SU-DHL-6 (cell line): ENCODE results near the gene SYNE4.

ENCODE experiments used
- H2AFZ ChIP-seq: fragments of 200-600 bp; sonication (generic); 2 replicates; pipeline ENCODE4 v1.6.1; 2014; ENCODE audit warnings: low read depth, mild to moderate bottlenecking, moderate library complexity, mixed read lengths, antibody characterized with exemption, low read length; ENCODE audit not compliant: severe bottlenecking
- H3F3A ChIP-seq: fragments of 200-600 bp; shearing (Covaris generic); 2 replicates; pipeline ENCODE4 v1.6.0; 2016; ENCODE audit warnings: antibody characterized with exemption, mild to moderate bottlenecking; ENCODE audit not compliant: insufficient read depth
- H3K27ac ChIP-seq: fragments of 200-600 bp; sonication (generic); 2 replicates; pipeline ENCODE4 v1.5.1; 2016; ENCODE audit warnings: low read depth, mild to moderate bottlenecking, low read length, moderate library complexity, mixed read lengths
- H3K27me3 ChIP-seq: fragments of 200-600 bp; sonication (generic), shearing (Covaris generic); 2 replicates; pipeline ENCODE4 v1.6.0; 2014; ENCODE audit warnings: mild to moderate bottlenecking, low read length
- H3K36me3 ChIP-seq: fragments of 200-600 bp; sonication (generic); 2 replicates; pipeline ENCODE4 v1.6.1; 2014; ENCODE audit warnings: mild to moderate bottlenecking, low read length, mixed read lengths
- H3K4me2 ChIP-seq: fragments of 300-600, 200-600 bp; shearing (Covaris generic), sonication (generic); 2 replicates; pipeline ENCODE4 v1.6.0; 2014; ENCODE audit warnings: low read length, low read depth, mild to moderate bottlenecking; ENCODE audit not compliant: poor library complexity, severe bottlenecking
- H3K4me3 ChIP-seq: fragments of 200-600 bp; sonication (generic); 2 replicates; pipeline ENCODE4 v1.5.1; 2014; ENCODE audit warnings: antibody characterized with exemption, low read length, mild to moderate bottlenecking, mixed read lengths; ENCODE audit not compliant: insufficient read depth, poor library complexity, severe bottlenecking
- H3K79me2 ChIP-seq: fragments of 200-600 bp; sonication (generic); 2 replicates; pipeline ENCODE4 v1.6.1; 2014; ENCODE audit warnings: mild to moderate bottlenecking, low read length, moderate library complexity; ENCODE audit not compliant: insufficient read depth
- H3K9ac ChIP-seq: fragments of 200-600 bp; sonication (generic); 2 replicates; pipeline ENCODE4 v1.7.0; 2014; ENCODE audit warnings: mild to moderate bottlenecking, low read length
- H3K9me2 ChIP-seq: fragments of 200-600 bp; sonication (generic); replicated peaks from 2 replicates; pipeline ENCODE4 v1.6.1; 2014; ENCODE audit warnings: low read length; ENCODE audit not compliant: insufficient read depth
- H3K9me3 ChIP-seq: fragments of 200-600 bp; sonication (generic); 2 replicates; pipeline ENCODE4 v1.6.1; 2014; ENCODE audit warnings: low read length, mixed read lengths; ENCODE audit not compliant: insufficient read depth
- H4K20me1 ChIP-seq: fragments of 200-600 bp; sonication (generic); 2 replicates; pipeline ENCODE4 v1.6.1; 2014; ENCODE audit warnings: low read depth, mild to moderate bottlenecking, antibody characterized with exemption, low read length, moderate library complexity, mixed read lengths
- EZH2phosphoT487 ChIP-seq: fragments of 200-600 bp; sonication (generic), shearing (Covaris generic); conservative IDR thresholded peaks from 2 replicates; pipeline ENCODE4 v1.6.1; 2018; ENCODE audit warnings: mild to moderate bottlenecking, antibody characterized with exemption, low read length, moderate library complexity, mixed read lengths
- TF ChIP-seq, protein P1 (sequence below): fragments of 200-600 bp; sonication (generic); IDR thresholded peaks from one replicate; pipeline ENCODE4 v1.5.1; 2017; ENCODE audit warnings: antibody characterized with exemption, mild to moderate bottlenecking, low read length, moderate library complexity; ENCODE audit not compliant: insufficient read depth, poor library complexity, severe bottlenecking

SYNE4 gene

DNA sequence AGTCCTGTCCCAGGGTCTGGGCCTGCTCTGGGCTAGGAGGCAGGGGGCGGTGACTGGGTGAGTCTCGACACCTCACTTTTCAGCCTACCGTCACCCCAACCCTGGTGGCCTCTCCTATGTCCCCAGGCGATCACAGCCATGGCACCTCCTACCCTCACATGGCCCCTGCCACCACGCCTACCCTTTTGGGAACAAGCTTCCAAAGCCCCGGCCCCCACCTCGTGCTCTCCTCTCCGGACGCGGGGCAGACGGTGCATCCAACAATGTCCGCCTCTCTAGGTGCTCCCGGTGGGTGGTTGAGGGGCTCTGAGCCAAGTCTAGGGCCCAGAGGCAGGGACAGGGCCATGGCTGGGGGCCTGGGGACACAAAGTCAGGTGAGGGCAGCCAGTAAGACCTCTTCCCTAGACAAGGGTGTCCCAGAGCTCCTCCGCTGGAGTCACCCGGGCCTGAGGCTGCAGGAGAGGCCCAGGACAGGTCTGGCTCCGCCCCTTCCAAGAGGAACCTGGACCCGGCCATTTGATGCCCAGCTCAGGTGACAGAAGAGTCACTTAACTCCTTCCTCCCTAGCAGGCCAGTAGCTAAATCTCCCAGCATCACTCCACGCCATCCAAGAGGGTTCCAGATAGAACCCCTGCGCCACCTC, at the start of gene SYNE4:
TSS of gene SYNE4 (minus strand) at position 478 of the 643 bp plus-strand sequence. CDS start at position 346, 132 bp downstream.
- TF ChIP-seq, protein P1, sequence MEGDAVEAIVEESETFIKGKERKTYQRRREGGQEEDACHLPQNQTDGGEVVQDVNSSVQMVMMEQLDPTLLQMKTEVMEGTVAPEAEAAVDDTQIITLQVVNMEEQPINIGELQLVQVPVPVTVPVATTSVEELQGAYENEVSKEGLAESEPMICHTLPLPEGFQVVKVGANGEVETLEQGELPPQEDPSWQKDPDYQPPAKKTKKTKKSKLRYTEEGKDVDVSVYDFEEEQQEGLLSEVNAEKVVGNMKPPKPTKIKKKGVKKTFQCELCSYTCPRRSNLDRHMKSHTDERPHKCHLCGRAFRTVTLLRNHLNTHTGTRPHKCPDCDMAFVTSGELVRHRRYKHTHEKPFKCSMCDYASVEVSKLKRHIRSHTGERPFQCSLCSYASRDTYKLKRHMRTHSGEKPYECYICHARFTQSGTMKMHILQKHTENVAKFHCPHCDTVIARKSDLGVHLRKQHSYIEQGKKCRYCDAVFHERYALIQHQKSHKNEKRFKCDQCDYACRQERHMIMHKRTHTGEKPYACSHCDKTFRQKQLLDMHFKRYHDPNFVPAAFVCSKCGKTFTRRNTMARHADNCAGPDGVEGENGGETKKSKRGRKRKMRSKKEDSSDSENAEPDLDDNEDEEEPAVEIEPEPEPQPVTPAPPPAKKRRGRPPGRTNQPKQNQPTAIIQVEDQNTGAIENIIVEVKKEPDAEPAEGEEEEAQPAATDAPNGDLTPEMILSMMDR: no peak
- TF ChIP-seq EZH2phosphoT487: no peak
- H3K27me3 ChIP-seq: no peaks in the 10 kb centered on the region

DNA sequence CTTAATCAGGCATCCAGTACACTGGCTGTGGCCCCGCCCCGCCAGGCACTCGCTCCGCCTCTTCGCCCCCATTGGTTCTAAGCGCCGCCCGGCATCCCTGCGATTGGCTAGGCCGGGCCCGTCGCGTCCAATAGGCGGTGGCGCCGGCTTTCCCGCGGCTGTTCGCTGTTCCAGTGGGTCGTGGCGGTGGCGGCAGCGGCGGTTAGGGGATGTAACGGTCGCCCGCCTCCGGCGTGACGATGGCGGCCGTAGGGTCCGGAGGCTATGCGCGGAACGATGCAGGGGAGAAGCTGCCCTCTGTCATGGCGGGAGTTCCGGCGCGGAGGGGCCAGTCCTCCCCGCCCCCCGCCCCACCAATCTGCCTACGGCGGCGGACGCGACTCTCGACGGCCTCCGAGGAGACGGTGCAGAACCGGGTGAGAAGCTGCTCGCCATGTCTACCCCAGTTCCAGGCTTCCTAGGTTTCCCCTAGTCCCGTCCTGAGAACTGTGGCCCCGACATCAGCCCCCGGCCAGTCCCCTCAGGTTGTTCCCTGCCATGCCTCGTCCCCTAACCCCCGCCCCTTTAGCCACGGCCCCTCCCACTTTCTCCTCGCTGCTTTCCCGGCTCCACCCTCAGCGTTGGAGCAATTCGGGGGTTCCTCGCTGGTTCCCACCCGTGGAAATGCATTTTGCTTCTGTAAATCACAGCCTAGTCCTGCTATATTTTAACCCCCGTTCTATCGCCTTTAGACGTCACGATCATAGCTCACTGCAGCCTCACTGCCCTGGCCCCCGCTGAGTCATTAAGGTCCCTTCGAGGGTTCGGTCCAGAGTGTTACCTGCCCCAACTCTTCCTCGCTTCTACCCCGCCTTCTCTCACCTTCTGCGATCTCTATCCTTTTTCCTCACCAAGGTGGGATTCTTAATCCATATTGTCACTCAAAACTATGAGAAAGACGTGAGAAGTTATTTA, 46.4 kb upstream of the SYNE4 start, which contains the start of gene WDR62:
TSS of gene WDR62 (plus strand) at position 165 of the 954 bp plus-strand sequence. CDS start at position 240, 75 bp downstream.
- no peaks in the 10 kb centered on the region for H3K36me3 ChIP-seq
- peak within 1 kb of the TSS; percentile 92 for H3K9ac ChIP-seq
- no peak for TF ChIP-seq EZH2phosphoT487
- TF ChIP-seq, protein P1: no peak
- H3K4me3 ChIP-seq: peak within 1 kb of the TSS; percentile 77
- no peaks in the 10 kb centered on the region for H3K9me2 ChIP-seq
- H3K27me3 ChIP-seq: no peaks in the 10 kb centered on the region
- H4K20me1 ChIP-seq: no peaks in the 10 kb centered on the region; the same call in 1 of the 2 replicates
- peak within 1 kb of the TSS; percentile 81 for H3K4me2 ChIP-seq
- H3K9me3 ChIP-seq: no peaks in the 10 kb centered on the region
- peaks cover 49% of the 10 kb centered on the region for H3K79me2 ChIP-seq
- peak within 1 kb of the TSS; percentile 94 for H3K27ac ChIP-seq
- H3F3A ChIP-seq: peaks cover 14% of the 10 kb centered on the region
- peak within 1 kb of the TSS; percentile 84 for H2AFZ ChIP-seq

More for the DNA sequence above, at the start of gene SYNE4:
- Histone ChIP-seq H3K36me3 (no peaks in the 10 kb centered on the region), H3K4me2 (peak within 1 kb of the TSS; percentile 41), H4K20me1 (no peaks in the 10 kb centered on the region), H3K79me2 (peaks cover under 1% of the 10 kb centered on the region; the same call in 1 of the 2 replicates), H3F3A (peaks cover 7% of the 10 kb centered on the region; the same call in 1 of the 2 replicates), H3K9me3 (no peaks in the 10 kb centered on the region), H3K9ac (peak within 1 kb of the TSS; percentile 51), H2AFZ (no peak within 1 kb of the TSS), H3K9me2 (no peaks in the 10 kb centered on the region), H3K4me3 (peak within 1 kb of the TSS; percentile 43), H3K27ac (no peak within 1 kb of the TSS)

DNA sequence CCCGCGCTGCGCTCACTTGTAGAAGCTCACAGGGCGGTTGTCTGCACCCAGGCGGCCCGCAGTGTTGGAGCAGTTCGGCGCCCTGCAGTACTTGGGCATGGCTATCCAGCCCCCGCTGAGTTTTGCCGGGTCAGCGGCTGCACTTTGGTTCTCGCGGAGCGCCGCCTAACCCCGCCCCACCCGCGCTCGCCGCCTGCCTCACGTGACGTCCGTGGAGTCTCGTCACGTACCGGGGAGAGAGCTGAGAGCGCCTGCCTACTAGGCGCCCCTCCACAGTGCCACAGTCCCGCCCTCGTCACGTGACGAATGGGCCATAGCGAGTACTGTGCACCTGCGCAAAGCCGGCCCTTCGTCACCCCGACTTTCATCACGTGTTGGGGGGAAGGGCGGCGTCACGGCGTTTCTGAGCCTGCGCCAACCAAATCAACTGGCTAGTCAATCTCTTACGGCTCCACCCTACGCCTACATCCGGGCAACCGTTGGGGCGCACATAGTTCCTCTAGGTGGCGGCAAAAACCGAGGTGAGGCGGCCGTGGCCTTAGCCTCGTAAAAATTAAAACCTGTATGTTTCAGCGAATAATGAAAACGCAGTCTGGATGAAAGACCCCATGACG, 45.6 kb upstream of the SYNE4 start, which contains the start of gene THAP8:
TSS of gene THAP8 (minus strand) at position 167 of the 614 bp plus-strand sequence. CDS start at position 99, 68 bp downstream.
- Histone ChIP-seq H3K79me2 (peaks cover 43% of the 10 kb centered on the region), H3K9me3 (no peaks in the 10 kb centered on the region), H4K20me1 (no peaks in the 10 kb centered on the region; the same call in 1 of the 2 replicates), H3K36me3 (no peaks in the 10 kb centered on the region), H3K4me2 (peak within 1 kb of the TSS; percentile 81), H3K4me3 (peak within 1 kb of the TSS; percentile 77), H2AFZ (peak within 1 kb of the TSS; percentile 84), H3K9me2 (no peaks in the 10 kb centered on the region), H3K27ac (peak within 1 kb of the TSS; percentile 94), H3K9ac (peak within 1 kb of the TSS; percentile 92), H3F3A (peaks cover 14% of the 10 kb centered on the region), H3K27me3 (no peaks in the 10 kb centered on the region)
- TF ChIP-seq EZH2phosphoT487: no peak
- TF ChIP-seq, protein P1: no peak
